Hepatocyte (in vitro differentiated cells): Measurements from ENCODE around the gene GRIK2. TPM values are rescaled to one million over a fixed set of nuclear protein-coding genes. Genes with fewer than 3 reads are reported as not detected.

Experiments
- DNase-seq: peaks from one replicate; pipeline ENCODE4 v3.0.0-alpha.2; 2016; ENCODE audit warnings: low spot score
- H2AFZ ChIP-seq: fragments of 200-600 bp; sonication (generic); 2 replicates; pipeline ENCODE4 v1.6.0; 2016; ENCODE audit warnings: antibody characterized with exemption, mild to moderate bottlenecking
- H3K27ac ChIP-seq: fragments of 200-600 bp; sonication (generic); 2 replicates; pipeline ENCODE4 v1.5.1; 2016; ENCODE audit warnings: mild to moderate bottlenecking
- H3K27me3 ChIP-seq: fragments of 200-600 bp; sonication (generic); 2 replicates; pipeline ENCODE4 v1.6.1; 2016
- H3K36me3 ChIP-seq: fragments of 200-600 bp; sonication (generic); replicated peaks from 2 replicates; pipeline ENCODE4 v1.5.1; 2016; ENCODE audit warnings: low read depth; ENCODE audit not compliant: insufficient read depth
- H3K4me1 ChIP-seq: fragments of 200-600 bp; sonication (generic); 2 replicates; pipeline ENCODE4 v1.5.1; 2016; ENCODE audit warnings: mild to moderate bottlenecking, moderate library complexity; ENCODE audit not compliant: insufficient read depth
- H3K4me2 ChIP-seq: fragments of 200-600 bp; sonication (generic); 2 replicates; pipeline ENCODE4 v1.6.0; 2016
- H3K4me3 ChIP-seq: fragments of 200-600 bp; sonication (generic); 2 replicates; pipeline ENCODE4 v1.5.1; 2016; ENCODE audit warnings: mild to moderate bottlenecking
- H3K79me2 ChIP-seq: fragments of 200-600 bp; sonication (generic); 2 replicates; pipeline ENCODE4 v1.6.0; 2017; ENCODE audit warnings: mild to moderate bottlenecking
- H3K9me2 ChIP-seq: fragments of 200-600 bp; sonication (generic); replicated peaks from 2 replicates; pipeline ENCODE4 v1.6.0; 2017; ENCODE audit warnings: mild to moderate bottlenecking; ENCODE audit not compliant: insufficient read depth
- H3K9me3 ChIP-seq: fragments of 200-600 bp; sonication (generic); 2 replicates; pipeline ENCODE4 v1.5.1; 2016; ENCODE audit warnings: low read depth, mild to moderate bottlenecking
- H4K20me1 ChIP-seq: fragments of 200-600 bp; sonication (generic); 2 replicates; pipeline ENCODE4 v1.6.0; 2016; ENCODE audit warnings: mild to moderate bottlenecking; ENCODE audit not compliant: insufficient read depth, poor library complexity, severe bottlenecking
- EZH2 ChIP-seq: fragments of 200-600 bp; sonication (generic); IDR thresholded peaks from 2 replicates; pipeline ENCODE4 v1.6.1; 2016; ENCODE audit warnings: antibody characterized with exemption, mild to moderate bottlenecking, borderline replicate concordance
- EZH2phosphoT487 ChIP-seq: fragments of 200-600 bp; sonication (generic); IDR thresholded peaks from one replicate; pipeline ENCODE4 v1.6.1; 2018; ENCODE audit warnings: antibody characterized with exemption, mild to moderate bottlenecking, low read depth, moderate library complexity; ENCODE audit not compliant: unreplicated experiment, severe bottlenecking
- WGBS: methylation state at CpG from one replicate; pipeline ENCODE4 v1.1.6; 2016; ENCODE audit warnings: low lambda C conversion rate; ENCODE audit errors: missing lambda C conversion rate; 5-methylcytosine and 5-hydroxymethylcytosine counted together
- polyA plus RNA-seq: library from polyadenylated mRNA; unstranded; fragments of >200 nt; fragmentation: Nextera tagmentation; extraction: Ambion mirVana; gene quantifications from 2 replicates; pipeline ENCODE4 v1.2.1, GENCODE V29; 2016
- total RNA-seq: library from RNA; depleted of rRNA; stranded (reverse); fragments of >200 nt; gene quantifications from 2 replicates; pipeline ENCODE4 v1.2.3, GENCODE V29; 2014
- TF ChIP-seq, protein P1 (sequence below): fragments of 200-600 bp; sonication (generic); IDR thresholded peaks from 2 replicates; pipeline ENCODE4 v1.5.1; 2016; ENCODE audit warnings: antibody characterized with exemption, mild to moderate bottlenecking; ENCODE audit not compliant: poor library complexity

The GRIK2 gene
- total and polyA plus RNA-seq, 2 experiments from 2014 or later = 5.8 to 6.2 TPM

DNA sequence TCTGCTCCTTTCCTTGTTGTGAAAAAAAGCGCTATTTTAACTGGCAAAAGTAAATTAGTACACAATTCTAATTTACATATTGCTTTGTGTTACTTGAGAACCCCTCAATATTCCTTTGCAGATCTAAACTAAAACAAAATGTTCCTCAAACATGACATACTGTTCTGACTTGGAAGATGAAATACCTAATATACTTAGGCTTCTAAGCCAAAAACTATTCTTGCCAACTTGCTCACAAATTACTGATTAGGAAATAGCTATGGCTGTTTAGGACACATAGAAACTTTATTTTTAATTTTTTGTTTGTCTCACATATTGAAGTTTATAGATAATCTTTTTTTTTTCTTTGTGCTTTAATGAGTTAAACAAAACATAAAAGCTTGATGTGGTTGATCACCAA is 542.2 kb downstream of the GRIK2 start:
- H3K9me3 ChIP-seq = no peaks in the 10 kb centered on the region
- no peak overlapping the region for H3K27ac ChIP-seq
- H3K27me3 ChIP-seq = no peaks in the 10 kb centered on the region
- H4K20me1 ChIP-seq = no peaks in the 10 kb centered on the region
- no peaks in the 10 kb centered on the region for H3K36me3 ChIP-seq
- TF ChIP-seq EZH2 (no peak), EZH2phosphoT487 (no peak)
- TF ChIP-seq, protein P1, sequence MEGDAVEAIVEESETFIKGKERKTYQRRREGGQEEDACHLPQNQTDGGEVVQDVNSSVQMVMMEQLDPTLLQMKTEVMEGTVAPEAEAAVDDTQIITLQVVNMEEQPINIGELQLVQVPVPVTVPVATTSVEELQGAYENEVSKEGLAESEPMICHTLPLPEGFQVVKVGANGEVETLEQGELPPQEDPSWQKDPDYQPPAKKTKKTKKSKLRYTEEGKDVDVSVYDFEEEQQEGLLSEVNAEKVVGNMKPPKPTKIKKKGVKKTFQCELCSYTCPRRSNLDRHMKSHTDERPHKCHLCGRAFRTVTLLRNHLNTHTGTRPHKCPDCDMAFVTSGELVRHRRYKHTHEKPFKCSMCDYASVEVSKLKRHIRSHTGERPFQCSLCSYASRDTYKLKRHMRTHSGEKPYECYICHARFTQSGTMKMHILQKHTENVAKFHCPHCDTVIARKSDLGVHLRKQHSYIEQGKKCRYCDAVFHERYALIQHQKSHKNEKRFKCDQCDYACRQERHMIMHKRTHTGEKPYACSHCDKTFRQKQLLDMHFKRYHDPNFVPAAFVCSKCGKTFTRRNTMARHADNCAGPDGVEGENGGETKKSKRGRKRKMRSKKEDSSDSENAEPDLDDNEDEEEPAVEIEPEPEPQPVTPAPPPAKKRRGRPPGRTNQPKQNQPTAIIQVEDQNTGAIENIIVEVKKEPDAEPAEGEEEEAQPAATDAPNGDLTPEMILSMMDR = no peak
- H3K4me2 ChIP-seq = no peak overlapping the region
- no peak overlapping the region for H3K4me3 ChIP-seq
- DNase-seq = no peak
- no peaks in the 10 kb centered on the region for H3K9me2 ChIP-seq
- 96% methylated on average over 1 of the region's 1 CpG for WGBS
- H3K4me1 ChIP-seq = no peaks in the 10 kb centered on the region
- no peak overlapping the region for H2AFZ ChIP-seq
- no peaks in the 10 kb centered on the region for H3K79me2 ChIP-seq

DNA sequence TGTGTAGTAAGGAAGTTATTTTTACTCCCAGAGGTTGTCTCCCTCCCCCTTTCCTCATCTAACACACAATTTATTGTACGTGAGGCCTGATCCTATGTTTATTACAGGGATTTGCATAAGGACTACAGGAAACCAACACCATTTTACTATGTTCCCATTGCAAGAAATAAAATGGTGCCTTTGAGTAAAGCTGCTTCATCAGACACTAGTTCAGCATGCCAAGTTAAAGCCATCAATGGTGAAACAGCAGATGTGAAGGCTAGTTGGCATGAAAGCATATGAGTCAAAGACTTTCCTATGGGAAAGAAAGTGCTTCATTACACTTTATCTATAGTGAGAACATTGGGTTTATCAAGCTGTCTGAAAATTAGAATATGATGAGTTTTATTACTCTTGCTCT is 543.0 kb downstream of the GRIK2 start:
- Histone ChIP-seq H4K20me1 (no peaks in the 10 kb centered on the region), H2AFZ (no peak overlapping the region), H3K4me3 (no peak overlapping the region), H3K27ac (no peak overlapping the region), H3K4me2 (no peak overlapping the region), H3K4me1 (no peaks in the 10 kb centered on the region), H3K36me3 (no peaks in the 10 kb centered on the region), H3K9me2 (no peaks in the 10 kb centered on the region), H3K27me3 (no peaks in the 10 kb centered on the region), H3K79me2 (no peaks in the 10 kb centered on the region), H3K9me3 (no peaks in the 10 kb centered on the region)
- WGBS = 71% methylated on average over 1 of the region's 1 CpG
- no peak for DNase-seq
- no peak for TF ChIP-seq EZH2
- TF ChIP-seq, protein P1 = no peak
- TF ChIP-seq EZH2phosphoT487 = no peak

DNA sequence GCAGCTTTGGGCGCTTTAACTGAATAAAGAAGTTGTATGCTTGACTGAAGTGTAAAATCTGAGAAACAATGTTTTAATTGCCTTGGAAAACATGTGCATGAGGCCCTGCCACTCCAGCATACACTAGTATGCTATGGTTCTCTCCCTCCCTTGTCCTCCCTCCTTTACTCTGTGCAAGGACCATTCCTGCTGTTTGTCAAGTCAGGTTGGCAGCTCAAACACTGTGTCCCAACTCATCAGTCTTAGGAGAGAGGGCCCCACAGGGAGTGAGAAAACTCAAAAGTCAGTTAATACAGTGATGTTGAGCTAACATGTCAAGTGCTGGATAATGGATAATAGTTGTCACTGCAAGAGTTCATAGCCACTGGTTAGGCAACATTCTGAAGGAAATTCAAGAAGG is 543.6 kb downstream of the GRIK2 start:
- 100% methylated on average over 1 of the region's 1 CpG for WGBS
- no peak for TF ChIP-seq EZH2phosphoT487
- no peak for TF ChIP-seq EZH2
- TF ChIP-seq, protein P1 = no peak
- H3K36me3 ChIP-seq = no peaks in the 10 kb centered on the region

DNA sequence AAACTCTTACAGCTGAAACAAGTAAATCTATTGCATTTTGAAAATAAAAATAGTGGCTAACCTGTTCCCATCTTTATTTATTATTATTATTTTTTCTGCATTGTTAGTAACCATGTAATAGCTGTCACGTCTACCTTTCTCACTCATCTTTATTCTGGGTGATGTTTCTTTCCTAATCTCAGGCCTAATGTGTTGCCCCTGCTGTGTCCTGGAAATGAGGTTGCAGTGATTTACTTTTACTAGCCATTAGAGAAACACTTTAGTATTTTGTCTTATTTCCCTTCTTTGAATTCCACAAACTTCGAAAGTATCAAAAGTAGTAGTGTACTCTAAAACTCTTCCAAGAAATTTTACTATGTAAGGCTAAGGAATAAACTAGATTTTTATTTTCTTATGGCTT is 546.9 kb downstream of the GRIK2 start:
- 94% methylated on average over 2 of the region's 2 CpGs for WGBS
- Histone ChIP-seq H3K4me2 (no peak overlapping the region), H3K4me3 (no peak overlapping the region)

More for the DNA sequence above, 543.6 kb downstream of the GRIK2 start:
- DNase-seq = no peak
- no peak overlapping the region for H3K27ac ChIP-seq
- H3K79me2 ChIP-seq = no peaks in the 10 kb centered on the region
- no peaks in the 10 kb centered on the region for H3K9me2 ChIP-seq
- no peak overlapping the region for H2AFZ ChIP-seq
- no peaks in the 10 kb centered on the region for H3K4me1 ChIP-seq
- no peaks in the 10 kb centered on the region for H3K27me3 ChIP-seq
- no peaks in the 10 kb centered on the region for H4K20me1 ChIP-seq
- H3K4me3 ChIP-seq = no peak overlapping the region
- H3K4me2 ChIP-seq = no peak overlapping the region
- no peaks in the 10 kb centered on the region for H3K9me3 ChIP-seq

More for the DNA sequence above, 546.9 kb downstream of the GRIK2 start:
- no peaks in the 10 kb centered on the region for H3K9me3 ChIP-seq
- no peak for DNase-seq
- H4K20me1 ChIP-seq = no peaks in the 10 kb centered on the region
- no peak overlapping the region for H3K27ac ChIP-seq
- H3K79me2 ChIP-seq = no peaks in the 10 kb centered on the region
- no peaks in the 10 kb centered on the region for H3K4me1 ChIP-seq
- TF ChIP-seq EZH2phosphoT487 (no peak), EZH2 (no peak)
- TF ChIP-seq, protein P1 = no peak
- no peaks in the 10 kb centered on the region for H3K27me3 ChIP-seq
- no peak overlapping the region for H2AFZ ChIP-seq
- H3K9me2 ChIP-seq = no peaks in the 10 kb centered on the region
- H3K36me3 ChIP-seq = no peaks in the 10 kb centered on the region
